GM10248 (cell line): ENCODE data around the gene SPTBN1.
"Not testable (repeated sequence)": the region's sequence is repeated elsewhere in the genome, so short reads cannot be mapped to it uniquely, and the experiment has no call there.

Experiments used
- CTCF ChIA-PET: fragments of 300-600 bp; sonication (Branson Sonifier 250); formaldehyde crosslinking; extraction: SDS; loops from one replicate; lab custom pipeline; 2021; ENCODE audit warnings: antibody characterized with exemption; lab: Yijun Ruan, JAX
- POLR2A ChIA-PET: fragments of 350-650 bp; sonication (Branson Sonifier 250); formaldehyde crosslinking; extraction: SDS; loops from one replicate; lab custom pipeline; 2020; ENCODE audit warnings: antibody characterized with exemption; lab: Yijun Ruan, JAX
- DNase-seq: peaks from one replicate; pipeline ENCODE4 v3.0.0; 2012; ENCODE audit errors: extremely low spot score
- TF ChIP-seq, protein P1 (sequence below): IDR thresholded peaks from 2 replicates; pipeline ENCODE4 v1.5.1; 2012; ENCODE audit warnings: mild to moderate bottlenecking, low read depth; ENCODE audit errors: extremely low read depth, missing control alignments, control extremely low read depth

The SPTBN1 gene

GRCh38 chr2:54478899-54479298, 22.8 kb downstream of the SPTBN1 start:
- DNase-seq = no peak
- ChIA-PET POLR2A (no interaction called here), CTCF (no interaction called here)
- TF ChIP-seq, protein P1, sequence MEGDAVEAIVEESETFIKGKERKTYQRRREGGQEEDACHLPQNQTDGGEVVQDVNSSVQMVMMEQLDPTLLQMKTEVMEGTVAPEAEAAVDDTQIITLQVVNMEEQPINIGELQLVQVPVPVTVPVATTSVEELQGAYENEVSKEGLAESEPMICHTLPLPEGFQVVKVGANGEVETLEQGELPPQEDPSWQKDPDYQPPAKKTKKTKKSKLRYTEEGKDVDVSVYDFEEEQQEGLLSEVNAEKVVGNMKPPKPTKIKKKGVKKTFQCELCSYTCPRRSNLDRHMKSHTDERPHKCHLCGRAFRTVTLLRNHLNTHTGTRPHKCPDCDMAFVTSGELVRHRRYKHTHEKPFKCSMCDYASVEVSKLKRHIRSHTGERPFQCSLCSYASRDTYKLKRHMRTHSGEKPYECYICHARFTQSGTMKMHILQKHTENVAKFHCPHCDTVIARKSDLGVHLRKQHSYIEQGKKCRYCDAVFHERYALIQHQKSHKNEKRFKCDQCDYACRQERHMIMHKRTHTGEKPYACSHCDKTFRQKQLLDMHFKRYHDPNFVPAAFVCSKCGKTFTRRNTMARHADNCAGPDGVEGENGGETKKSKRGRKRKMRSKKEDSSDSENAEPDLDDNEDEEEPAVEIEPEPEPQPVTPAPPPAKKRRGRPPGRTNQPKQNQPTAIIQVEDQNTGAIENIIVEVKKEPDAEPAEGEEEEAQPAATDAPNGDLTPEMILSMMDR = no peak

- ChIA-PET POLR2A (no interaction called here), CTCF (interaction anchor here (1.1 to 2.4 kb wide), 2 partner anchors 23 to 225 kb away, joined by 3 to 9 read pairs; no protein-coding TSS in a partner anchor)
- TF ChIP-seq, protein P1 = no peak
- no peak for DNase-seq
These were observed 23.3 kb downstream of the SPTBN1 start for GRCh38 chr2:54479424-54479823.

DNA sequence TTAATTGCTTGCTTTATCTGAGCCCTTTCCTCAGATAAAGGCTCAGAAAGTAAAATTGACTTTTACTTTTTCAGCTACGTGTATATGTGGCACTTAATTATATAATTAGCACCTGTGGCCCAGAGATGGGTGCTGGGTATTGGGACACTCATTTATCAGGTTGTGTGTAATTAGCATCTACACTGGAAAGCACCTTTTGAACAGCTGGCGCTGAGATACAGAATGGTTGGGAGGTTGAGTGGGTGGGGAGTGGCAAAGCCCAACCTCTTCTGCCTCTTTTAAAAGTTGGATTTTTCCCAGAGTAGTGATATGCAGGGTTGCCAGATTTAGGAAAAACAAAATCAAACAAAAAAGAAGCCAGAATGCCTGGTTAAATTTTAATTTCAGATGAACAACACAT, 23.9 kb downstream of the SPTBN1 start:
- ChIA-PET POLR2A (no interaction called here), CTCF (interaction anchor here (1.1 to 2.7 kb wide), 3 partner anchors 18 to 224 kb away, joined by 3 to 9 read pairs (median 7); no protein-coding TSS in a partner anchor)
- TF ChIP-seq, protein P1 = no peak
- no peak for DNase-seq

GRCh38 chr2:54481686-54482085, 25.6 kb downstream of the SPTBN1 start:
- DNase-seq = no peak
- TF ChIP-seq, protein P1 = no peak
- POLR2A ChIA-PET = no interaction called here
- CTCF ChIA-PET = interaction anchor here (1.0 to 2.7 kb wide), 3 partner anchors 16 to 23 kb away, joined by 3 to 9 read pairs (median 7); no protein-coding TSS in a partner anchor

DNA sequence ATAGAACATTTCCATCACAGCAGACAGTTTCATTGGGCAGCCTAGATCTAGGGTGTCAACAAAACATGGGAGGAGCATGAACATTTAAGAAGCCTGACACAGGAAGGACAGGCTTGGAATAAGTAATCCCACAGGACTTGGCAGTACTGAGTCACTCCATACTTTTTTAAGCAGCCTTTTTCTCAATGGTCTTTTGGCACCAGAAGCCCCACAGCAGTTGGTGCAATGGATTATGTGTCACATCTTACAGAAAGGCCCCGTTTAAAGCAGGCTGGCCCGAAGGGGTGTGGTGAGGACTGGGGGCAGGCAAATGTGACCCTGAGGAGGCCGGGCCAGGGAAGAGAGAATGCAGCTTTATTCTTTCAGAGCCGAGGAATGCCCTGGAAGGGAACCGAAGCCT, 26.6 kb downstream of the SPTBN1 start:
- ChIA-PET POLR2A (no interaction called here), CTCF (no interaction called here)
- TF ChIP-seq, protein P1 = no peak
- DNase-seq = no peak

GRCh38 chr2:54483426-54483825, 27.3 kb downstream of the SPTBN1 start:
- TF ChIP-seq, protein P1 = no peak
- no peak for DNase-seq
- ChIA-PET POLR2A (no interaction called here), CTCF (interaction anchor here (1.0 to 1.4 kb wide), 2 partner anchors 9 to 19 kb away, joined by 3 to 4 read pairs; no protein-coding TSS in a partner anchor)

- DNase-seq, CTCF ChIA-PET, POLR2A ChIA-PET: not testable (repeated sequence)
These were observed 29.6 kb downstream of the SPTBN1 start for GRCh38 chr2:54485756-54486155.
